A549 (cell line): ENCODE data around the gene PRR14L. TPM values are rescaled to one million over a fixed set of nuclear protein-coding genes. Genes with fewer than 3 reads are reported as not detected.
A peak's percentile ranks its signal among the peaks of the same experiment; 100 is the strongest.
"Not testable (repeated sequence)": the region's sequence is repeated elsewhere in the genome, so short reads cannot be mapped to it uniquely, and the experiment has no call there.

Experiments
- ATAC-seq, 2 experiments: fragments of 200-7000 bp in 1 of 2; fragments of >200 bp in 1 of 2; cut with Nextera tagmentation in 1 of 2; cut with Tn5 transposase in 1 of 2; 3 replicates each; pipeline versions ENCODE4 v1.8.0 to v1.9.1; 2018 to 2020; ENCODE audit warnings: mild to moderate bottlenecking in 1 of 2, moderate library complexity in 1 of 2
- CTCF ChIA-PET: fragments of 300-600 bp; sonication (Branson Sonifier 250); formaldehyde crosslinking; extraction: SDS; loops from one replicate; lab custom pipeline; 2021; ENCODE audit warnings: antibody characterized with exemption, inconsistent platforms; lab: Yijun Ruan, JAX
- POLR2A ChIA-PET: fragments of 350-600 bp; formaldehyde crosslinking; extraction: SDS; loops from one replicate; lab custom pipeline; 2021; ENCODE audit warnings: antibody characterized with exemption, inconsistent platforms; lab: Yijun Ruan, JAX
- DNase-seq, 2 experiments: peaks; one replicate each; pipeline versions ENCODE4 v3.0.0 to v3.0.0-alpha.2; 2011 to 2016; ENCODE audit warnings: low read depth in 1 of 2, low spot score in 1 of 2
- FAIRE-seq: peaks from 2 replicates; lab custom pipeline; 2011; peaks lifted over from hg19 to GRCh38; lab: Jason Lieb, UNC
- H3K27ac ChIP-seq, 2 experiments: fragments of >200 bp; sonication (Bioruptor Twin); formaldehyde crosslinking; 3 replicates each; pipeline ENCODE4 v1.5.1; 2016 to 2017
- H3K4me1 ChIP-seq: fragments of >200 bp; sonication (Bioruptor Twin); formaldehyde crosslinking; 3 replicates; pipeline ENCODE4 v1.6.1; 2016
- H3K4me2 ChIP-seq: fragments of >200 bp; sonication (Bioruptor Twin); formaldehyde crosslinking; 3 replicates; pipeline ENCODE4 v1.6.1; 2016
- H3K4me3 ChIP-seq: fragments of >200 bp; sonication (Bioruptor Twin); formaldehyde crosslinking; 3 replicates; pipeline ENCODE4 v1.5.1; 2016
- H3K9me3 ChIP-seq: fragments of >200 bp; sonication (Bioruptor Twin); formaldehyde crosslinking; 3 replicates; pipeline ENCODE4 v1.6.1; 2016
- BCL3 ChIP-seq: fragments of >200 bp; sonication (Bioruptor Twin); formaldehyde crosslinking; IDR thresholded peaks from 3 replicates; pipeline ENCODE4 v1.6.1; 2016
- BHLHE40 ChIP-seq: IDR thresholded peaks from 2 replicates; pipeline ENCODE4 v1.6.1; 2012; ENCODE audit warnings: low read depth, low read length, inconsistent platforms
- CBX8 ChIP-seq: fragments of 200-600 bp; sonication (generic); IDR thresholded peaks from 2 replicates; pipeline ENCODE4 v1.6.1; 2016
- CEBPB ChIP-seq, 2 experiments: fragments of >200 bp in 1 of 2; sonication (Bioruptor Twin) in 1 of 2; formaldehyde crosslinking in 1 of 2; IDR thresholded peaks; 2 replicates each; pipeline ENCODE4 v1.6.1; 2012 to 2016
- CHD2 ChIP-seq: fragments of 150-350 bp; IDR thresholded peaks from 2 replicates; pipeline ENCODE4 v1.6.1; 2014; ENCODE audit warnings: low read length; ENCODE audit not compliant: partially characterized antibody
- CHD4 ChIP-seq: fragments of 200-600 bp; sonication (generic); IDR thresholded peaks from 2 replicates; pipeline ENCODE4 v1.6.1; 2016; ENCODE audit warnings: antibody characterized with exemption, mild to moderate bottlenecking, borderline replicate concordance
- CTCF ChIP-seq: fragments of >200 bp; sonication (Bioruptor Twin); formaldehyde crosslinking; IDR thresholded peaks from 3 replicates; pipeline ENCODE4 v1.5.1; 2016
- ELK1 ChIP-seq: fragments of 150-350 bp; IDR thresholded peaks from 2 replicates; pipeline ENCODE4 v1.6.1; 2014; ENCODE audit warnings: low read depth, mild to moderate bottlenecking, low read length
- FOSB ChIP-seq: fragments of 250-450 bp; sonication (Bioruptor Pico); IDR thresholded peaks from 2 replicates; pipeline ENCODE4 v1.5.0; 2020; ENCODE audit warnings: mild to moderate bottlenecking, moderate library complexity
- FOSL2 ChIP-seq, 2 experiments: fragments of 450-650 bp in 1 of 2; fragments of >200 bp in 1 of 2; sonication (Bioruptor Twin) in 1 of 2; formaldehyde crosslinking; IDR thresholded peaks; 2 replicates each; pipeline versions ENCODE4 v1.5.0 to v1.6.1; 2016 to 2020; ENCODE audit warnings: mild to moderate bottlenecking in 1 of 2, moderate library complexity in 1 of 2
- HDAC2 ChIP-seq: fragments of 200-600 bp; sonication (generic); IDR thresholded peaks from 2 replicates; pipeline ENCODE4 v1.6.1; 2016
- HES2 ChIP-seq: fragments of >200 bp; sonication (Bioruptor Twin); formaldehyde crosslinking; IDR thresholded peaks from 2 replicates; pipeline ENCODE4 v1.6.1; 2016
- HMGXB4 ChIP-seq: fragments of 250-450 bp; sonication (Bioruptor Pico); IDR thresholded peaks from 2 replicates; pipeline ENCODE4 v1.5.0; 2021; ENCODE audit warnings: mild to moderate bottlenecking, moderate library complexity, borderline replicate concordance
- HOXA7 ChIP-seq: fragments of 250-450 bp; sonication (Bioruptor Pico); IDR thresholded peaks from 2 replicates; pipeline ENCODE4 v1.5.0; 2020; ENCODE audit warnings: mild to moderate bottlenecking, moderate library complexity
- JUN ChIP-seq, 2 experiments: fragments of >200 bp; sonication (Bioruptor Twin); formaldehyde crosslinking; IDR thresholded peaks; 2 replicates in 1 of 2; 3 replicates in 1 of 2; pipeline ENCODE4 v1.6.1; 2016 to 2017
- KDM5A ChIP-seq: fragments of 200-600 bp; sonication (generic); IDR thresholded peaks from 2 replicates; pipeline ENCODE4 v1.6.1; 2016; ENCODE audit warnings: antibody characterized with exemption, mild to moderate bottlenecking
- MAFK ChIP-seq: fragments of 450-650 bp; IDR thresholded peaks from 2 replicates; pipeline ENCODE4 v1.6.1; 2014; ENCODE audit not compliant: partially characterized antibody
- MAX ChIP-seq: IDR thresholded peaks from 2 replicates; pipeline ENCODE4 v1.6.1; 2012
- MYC ChIP-seq: IDR thresholded peaks from 2 replicates; pipeline ENCODE4 v1.6.1; 2012; ENCODE audit warnings: mild to moderate bottlenecking, inconsistent platforms, low read length, improper control_type of control experiment, borderline replicate concordance
- NFE2L2 ChIP-seq: fragments of 150-350 bp; conservative IDR thresholded peaks from 2 replicates; pipeline ENCODE4 v1.6.1; 2014; ENCODE audit warnings: low read length
- PHF8 ChIP-seq: fragments of 200-600 bp; sonication (generic); IDR thresholded peaks from 2 replicates; pipeline ENCODE4 v1.6.1; 2016; ENCODE audit warnings: low read depth, mild to moderate bottlenecking, antibody characterized with exemption, moderate library complexity, borderline replicate concordance
- POLR2A ChIP-seq: IDR thresholded peaks from 2 replicates; pipeline ENCODE4 v1.6.1; 2012; ENCODE audit warnings: mild to moderate bottlenecking, low read length
- SMC3 ChIP-seq: fragments of >200 bp; sonication (Bioruptor Twin); formaldehyde crosslinking; IDR thresholded peaks from 3 replicates; pipeline ENCODE4 v1.6.1; 2018; ENCODE audit warnings: inconsistent platforms
- USF2 ChIP-seq: fragments of 450-650 bp; IDR thresholded peaks from 2 replicates; pipeline ENCODE4 v1.6.1; 2014; ENCODE audit warnings: antibody characterized with exemption
- ZFP36 ChIP-seq: fragments of 450-650 bp; IDR thresholded peaks from 2 replicates; pipeline ENCODE4 v1.6.1; 2014; ENCODE audit warnings: borderline replicate concordance; ENCODE audit not compliant: partially characterized antibody
- WGBS: methylation state at CpG from one replicate; pipeline ENCODE4 v1.1.6; 2017; ENCODE audit errors: missing lambda C conversion rate; 5-methylcytosine and 5-hydroxymethylcytosine counted together
- polyA minus RNA-seq: library from RNA; depleted of rRNA, polyadenylated mRNA; stranded (reverse); fragments of >200 nt; gene quantifications from 2 replicates; pipeline ENCODE4 v1.2.3, GENCODE V29; 2011; rRNA and poly(A)+ RNA removed
- polyA plus RNA-seq, 4 experiments: library from polyadenylated mRNA; depleted of rRNA in 3 of 4; stranded (reverse); fragments of >200 nt; fragmentation: RNase III in 1 of 4; extraction: RNeasy Plus Mini Kit Qiagen cat#74134 plus additional on column Dnase treatment in 1 of 4; gene quantifications; 2 replicates in 3 of 4; 3 replicates in 1 of 4; pipeline ENCODE4 v1.2.3, GENCODE V29; 2011 to 2017

Gene PRR14L
- 15.7 and 16.3 TPM in 2 replicates for polyA plus RNA-seq (2011; rRNA removed)
- polyA plus RNA-seq (2012; cell fraction: cytosol; rRNA removed), result 2.5 and 3.7 TPM in 2 replicates
- polyA plus RNA-seq (2012; cell fraction: nucleus; rRNA removed), result 4.2 and 6.9 TPM in 2 replicates
- polyA plus RNA-seq (2017; fragmentation: RNase III; extraction: RNeasy Plus Mini Kit Qiagen cat#74134 plus additional on column Dnase treatment), result 5.6 to 6.0 TPM (median 5.9 TPM) in 3 replicates
- polyA minus RNA-seq, result 57.4 and 58.2 TPM in 2 replicates

GRCh38 chr22:31749636-31750364 is at the start of gene PRR14L:
PRR14L (minus strand) TSS chr22:31750132; CDS start chr22:31738860, 11,272 bp downstream.
- ChIA-PET CTCF (no interaction called here), POLR2A (no interaction called here)
- TF ChIP-seq BHLHE40 (no peak), POLR2A (peak; percentile 70), HES2 (no peak), JUN (IDR thresholded peaks at IDR 0.05) (peak in 1 of 2 experiments; percentile 88; a peak in 3 of 5 replicates), MAX (peak; percentile 87), CHD2 (no peak), MYC (peak; percentile 86), MAFK (no peak), BCL3 (peak; percentile 33; the same call in 1 of the 3 replicates), PHF8 (peak; percentile 86)
- FAIRE-seq (no peak), DNase-seq (peak; percentile 73 to 94), ATAC-seq (peak; percentile 78 to 86)
- H3K4me3 ChIP-seq, result peak within 1 kb of the TSS; percentile 94
- H3K4me1 ChIP-seq, result peaks cover 25% of the 10 kb centered on the region; the same call in 2 of the 3 replicates
- H3K27ac ChIP-seq, result peak within 1 kb of the TSS; percentile 96 to 100
- no peaks in the 10 kb centered on the region for H3K9me3 ChIP-seq
- WGBS, result under 1% methylated on average over 33 of the region's 62 CpGs
- peak within 1 kb of the TSS; percentile 92 for H3K4me2 ChIP-seq

- H3K4me2 ChIP-seq, H3K9me3 ChIP-seq, DNase-seq, ATAC-seq, FAIRE-seq, CTCF ChIA-PET, H3K27ac ChIP-seq, H3K4me1 ChIP-seq, POLR2A ChIA-PET, H3K4me3 ChIP-seq: not testable (repeated sequence)
- WGBS, result 84% methylated on average over 8 of the region's 8 CpGs
These were observed 49.4 kb upstream of the PRR14L start for GRCh38 chr22:31799358-31799757.

- Histone ChIP-seq H3K4me2 (no peak overlapping the region), H3K9me3 (no peaks in the 10 kb centered on the region), H3K4me3 (no peak overlapping the region), H3K4me1 (no peaks in the 10 kb centered on the region), H3K27ac (no peak overlapping the region)
- FAIRE-seq (no peak), ATAC-seq (no peak), DNase-seq (no peak)
- WGBS, result 87% methylated on average over 2 of the region's 2 CpGs
- POLR2A ChIA-PET, result no interaction called here
- CTCF ChIA-PET, result interaction anchor here (0.6 to 1.1 kb wide), 2 partner anchors 180 to 196 kb away, joined by 3 read pairs; no protein-coding TSS in a partner anchor
- no peak for TF ChIP-seq USF2
- no peak for TF ChIP-seq FOSL2 (IDR thresholded peaks at IDR 0.05)
- no peak for TF ChIP-seq FOSL2 (CRISPR knock-in tag; IDR thresholded peaks at IDR 0.05)
- TF ChIP-seq ELK1, result no peak
- no peak for TF ChIP-seq KDM5A
- TF ChIP-seq BHLHE40, result no peak
- no peak for TF ChIP-seq CBX8
- TF ChIP-seq CHD4, result no peak
- no peak for TF ChIP-seq ZFP36
- no peak for TF ChIP-seq NFE2L2
- TF ChIP-seq CTCF, result no peak
- TF ChIP-seq FOSB (CRISPR knock-in tag), result no peak
- TF ChIP-seq CEBPB (IDR thresholded peaks at IDR 0.05), result no peak
- no peak for TF ChIP-seq MAFK
- no peak for TF ChIP-seq SMC3
- TF ChIP-seq HOXA7 (CRISPR knock-in tag), result no peak
- no peak for TF ChIP-seq HMGXB4
- TF ChIP-seq POLR2A, result no peak
- TF ChIP-seq HDAC2, result no peak
These were observed 40.3 kb upstream of the PRR14L start for GRCh38 chr22:31790240-31790639.
